Epithelial cell of proximal tubule (primary cell): Measurements from ENCODE around the gene NUDT19. TPM values are rescaled to one million over a fixed set of nuclear protein-coding genes. Genes with fewer than 3 reads are reported as not detected.
"Not testable (repeated sequence)": the region's sequence is repeated elsewhere in the genome, so short reads cannot be mapped to it uniquely, and the experiment has no call there.

ENCODE experiments used
- DNase-seq: peaks from one replicate; pipeline ENCODE4 v3.0.0-alpha.2; 2011; ENCODE audit warnings: low read depth
- H3K4me3 ChIP-seq: 2 replicates; pipeline ENCODE4 v1.5.1; 2011; ENCODE audit warnings: low read depth, mild to moderate bottlenecking, low read length
- total RNA-seq: library from RNA; depleted of rRNA; stranded (reverse); fragments of >200 nt; gene quantifications from 2 replicates; pipeline ENCODE4 v1.2.3, GENCODE V29; 2015
- TF ChIP-seq, protein P1 (sequence below): conservative IDR thresholded peaks from 2 replicates; pipeline ENCODE4 v1.5.1; 2012; ENCODE audit warnings: low read depth, mild to moderate bottlenecking, low read length

The NUDT19 gene
- total RNA-seq, 1 donor from 2014 or later: 7.7 TPM

DNA sequence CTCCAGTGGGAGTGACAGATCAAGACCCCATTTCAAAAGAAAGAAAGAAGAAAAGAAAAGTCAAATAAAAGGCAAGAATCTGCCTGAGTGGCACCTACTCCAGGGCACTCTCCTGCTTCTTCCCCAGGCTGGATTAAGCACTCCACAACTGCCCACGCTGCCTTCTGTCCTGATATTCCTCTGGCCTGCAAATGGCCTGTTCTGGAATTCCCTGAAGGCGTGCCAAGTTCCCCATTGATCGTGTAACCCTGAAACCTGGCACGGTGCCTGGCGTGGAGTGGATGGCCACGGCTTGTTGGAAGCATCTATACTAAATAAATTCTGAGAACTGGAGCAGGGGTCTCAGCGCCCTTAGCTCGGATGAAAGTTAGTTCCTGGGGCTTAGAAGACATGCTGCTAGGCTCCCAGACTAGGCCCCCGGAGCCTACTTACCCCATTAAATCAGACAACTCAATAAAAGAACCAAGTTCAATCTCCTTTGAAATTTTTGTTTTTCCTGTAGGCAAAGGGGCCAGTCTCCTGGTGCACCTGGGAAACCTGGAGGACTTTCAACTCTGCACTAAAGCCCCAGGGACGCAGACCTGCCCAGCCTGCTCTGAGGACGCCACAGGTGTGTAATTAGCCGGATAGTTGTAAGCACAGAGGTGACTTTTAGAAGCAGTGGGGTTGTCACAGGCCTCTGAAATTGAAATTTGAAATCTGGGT lies 38.6 kb upstream of the NUDT19 start:
- TF ChIP-seq, protein P1, sequence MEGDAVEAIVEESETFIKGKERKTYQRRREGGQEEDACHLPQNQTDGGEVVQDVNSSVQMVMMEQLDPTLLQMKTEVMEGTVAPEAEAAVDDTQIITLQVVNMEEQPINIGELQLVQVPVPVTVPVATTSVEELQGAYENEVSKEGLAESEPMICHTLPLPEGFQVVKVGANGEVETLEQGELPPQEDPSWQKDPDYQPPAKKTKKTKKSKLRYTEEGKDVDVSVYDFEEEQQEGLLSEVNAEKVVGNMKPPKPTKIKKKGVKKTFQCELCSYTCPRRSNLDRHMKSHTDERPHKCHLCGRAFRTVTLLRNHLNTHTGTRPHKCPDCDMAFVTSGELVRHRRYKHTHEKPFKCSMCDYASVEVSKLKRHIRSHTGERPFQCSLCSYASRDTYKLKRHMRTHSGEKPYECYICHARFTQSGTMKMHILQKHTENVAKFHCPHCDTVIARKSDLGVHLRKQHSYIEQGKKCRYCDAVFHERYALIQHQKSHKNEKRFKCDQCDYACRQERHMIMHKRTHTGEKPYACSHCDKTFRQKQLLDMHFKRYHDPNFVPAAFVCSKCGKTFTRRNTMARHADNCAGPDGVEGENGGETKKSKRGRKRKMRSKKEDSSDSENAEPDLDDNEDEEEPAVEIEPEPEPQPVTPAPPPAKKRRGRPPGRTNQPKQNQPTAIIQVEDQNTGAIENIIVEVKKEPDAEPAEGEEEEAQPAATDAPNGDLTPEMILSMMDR: no peak
- DNase-seq: peak; percentile 20
- H3K4me3 ChIP-seq: no peak overlapping the region

DNA sequence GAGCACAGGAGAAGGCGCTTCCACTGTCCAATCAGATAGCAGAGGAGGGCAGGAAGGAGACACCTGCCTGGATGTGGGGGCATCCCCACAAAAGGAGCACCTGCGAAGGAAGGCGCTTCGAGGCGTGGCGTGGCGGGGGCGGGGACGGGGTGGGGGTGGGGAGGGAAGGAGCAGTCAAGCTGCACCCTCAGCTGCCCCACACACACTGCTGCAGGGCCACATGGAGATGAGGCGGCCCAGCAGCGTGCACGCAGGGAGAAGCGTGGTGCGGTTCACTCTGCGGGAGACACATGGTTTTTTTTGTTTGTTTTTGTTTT lies 38.1 kb upstream of the NUDT19 start:
- TF ChIP-seq, protein P1: no peak
- no peak overlapping the region for H3K4me3 ChIP-seq
- no peak for DNase-seq

DNA sequence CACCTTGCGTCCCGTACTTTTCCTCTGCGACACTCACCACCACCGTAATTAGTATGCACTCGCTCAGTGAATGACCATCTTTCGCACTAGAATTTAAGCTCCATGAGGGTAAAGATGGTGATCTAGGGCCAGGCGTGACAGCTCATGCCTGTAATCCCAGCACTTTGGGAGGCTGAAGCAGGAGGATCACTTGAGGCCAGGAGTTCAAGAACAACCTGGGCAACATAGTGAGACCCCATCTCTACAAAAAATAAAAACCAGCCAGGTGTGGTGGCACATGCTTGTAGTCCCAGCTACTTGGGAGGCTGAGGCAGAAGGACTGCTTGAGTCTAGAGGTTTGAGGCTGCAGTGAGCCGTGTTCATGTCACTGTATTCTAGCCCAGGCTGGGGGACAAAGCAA lies 35.2 kb upstream of the NUDT19 start:
- H3K4me3 ChIP-seq, DNase-seq: not testable (repeated sequence)

DNA sequence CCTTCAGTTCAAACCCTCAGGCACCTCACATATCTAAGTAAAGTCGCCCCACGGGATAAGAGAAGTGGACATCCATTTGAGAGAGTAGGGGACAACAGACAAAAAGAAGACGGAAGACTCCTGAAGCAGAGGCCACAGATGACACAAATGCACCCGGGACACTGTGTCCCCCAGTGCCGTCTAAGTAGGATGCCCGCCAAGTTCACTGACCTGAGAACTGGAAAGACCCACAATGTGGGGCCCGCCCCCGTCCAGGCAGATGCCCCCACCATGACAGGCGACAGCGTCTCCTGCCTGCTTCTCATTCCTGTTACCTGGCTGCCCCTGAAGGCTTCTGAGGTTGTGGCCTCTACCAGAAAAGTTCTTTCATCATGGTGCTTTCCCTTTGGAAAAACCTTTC lies 33.5 kb upstream of the NUDT19 start:
- TF ChIP-seq, protein P1: no peak
- no peak for DNase-seq
- no peak overlapping the region for H3K4me3 ChIP-seq

DNA sequence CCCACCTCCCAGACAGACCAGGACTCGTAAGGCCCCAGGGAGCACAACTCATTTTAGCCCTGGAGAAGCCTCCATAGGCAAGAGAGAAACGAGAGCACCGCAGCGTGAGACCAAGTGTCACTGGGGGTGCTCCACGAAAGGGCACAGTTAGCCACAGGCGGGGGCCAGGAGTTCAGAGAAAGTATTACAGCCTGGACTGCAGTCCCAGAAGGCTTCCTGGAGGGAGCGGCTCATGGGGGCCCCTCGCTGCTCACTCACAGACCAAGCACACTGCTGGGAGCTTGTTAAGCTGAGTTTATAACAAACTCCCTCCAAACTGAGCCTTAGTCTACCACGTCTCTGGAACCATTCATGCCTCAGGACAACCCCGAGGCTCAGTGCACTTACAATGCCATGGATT lies 33.1 kb upstream of the NUDT19 start:
- no peak for DNase-seq
- TF ChIP-seq, protein P1: no peak
- no peak overlapping the region for H3K4me3 ChIP-seq

DNA sequence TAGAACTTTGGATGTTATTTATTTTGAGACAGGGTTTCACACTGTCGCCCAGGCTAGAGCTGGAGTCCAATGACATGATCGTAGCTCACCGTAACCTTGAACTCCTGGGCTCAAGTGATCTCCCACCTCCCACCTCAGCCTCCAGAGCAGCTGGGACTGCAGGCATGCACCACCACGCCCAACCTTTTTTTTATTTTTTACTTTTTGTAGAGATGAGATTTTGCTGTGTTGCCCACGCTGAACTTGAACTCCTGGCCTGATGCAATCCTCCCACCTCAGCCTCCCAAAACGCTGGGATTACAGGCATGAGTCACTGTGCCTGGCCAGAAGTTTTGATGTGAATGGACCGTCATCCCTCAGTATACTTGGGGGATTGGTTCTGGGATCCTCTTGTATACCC lies 30.3 kb upstream of the NUDT19 start:
- TF ChIP-seq, protein P1: no peak
- no peak overlapping the region for H3K4me3 ChIP-seq
- no peak for DNase-seq

DNA sequence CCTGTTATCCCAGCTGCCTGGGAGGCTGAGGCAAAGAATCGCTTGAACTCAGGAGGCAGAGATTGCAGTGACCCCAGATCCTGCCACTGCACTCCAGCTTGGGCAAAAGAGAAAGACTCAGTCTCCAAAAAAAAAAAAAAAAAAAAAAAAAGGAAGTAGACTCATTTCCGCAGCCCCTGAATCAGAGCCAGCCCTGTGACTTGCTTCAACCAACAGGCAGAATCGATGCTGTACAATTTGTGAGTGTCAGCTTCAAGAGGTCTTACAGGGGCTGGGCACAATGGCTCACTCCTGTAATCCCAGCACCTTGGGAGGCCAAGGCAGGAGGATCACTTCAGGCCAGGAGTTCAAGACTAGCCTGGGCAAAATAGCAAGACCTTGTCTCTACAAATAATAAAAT lies 29.4 kb upstream of the NUDT19 start:
- no peak overlapping the region for H3K4me3 ChIP-seq
- TF ChIP-seq, protein P1: no peak
- DNase-seq: no peak
